Retina (tissue), 1 donor: Measurements from ENCODE around the gene ANKRD11.
"Not testable (repeated sequence)": the region's sequence is repeated elsewhere in the genome, so short reads cannot be mapped to it uniquely, and the experiment has no call there.

Source experiments
- DNase-seq: peaks from one replicate; pipeline ENCODE4 v3.0.0-alpha.2; 2016

ANKRD11 gene

GRCh38 chr16:89450537-89450936 lies 39.8 kb downstream of the ANKRD11 start:
- no peak for DNase-seq

DNA sequence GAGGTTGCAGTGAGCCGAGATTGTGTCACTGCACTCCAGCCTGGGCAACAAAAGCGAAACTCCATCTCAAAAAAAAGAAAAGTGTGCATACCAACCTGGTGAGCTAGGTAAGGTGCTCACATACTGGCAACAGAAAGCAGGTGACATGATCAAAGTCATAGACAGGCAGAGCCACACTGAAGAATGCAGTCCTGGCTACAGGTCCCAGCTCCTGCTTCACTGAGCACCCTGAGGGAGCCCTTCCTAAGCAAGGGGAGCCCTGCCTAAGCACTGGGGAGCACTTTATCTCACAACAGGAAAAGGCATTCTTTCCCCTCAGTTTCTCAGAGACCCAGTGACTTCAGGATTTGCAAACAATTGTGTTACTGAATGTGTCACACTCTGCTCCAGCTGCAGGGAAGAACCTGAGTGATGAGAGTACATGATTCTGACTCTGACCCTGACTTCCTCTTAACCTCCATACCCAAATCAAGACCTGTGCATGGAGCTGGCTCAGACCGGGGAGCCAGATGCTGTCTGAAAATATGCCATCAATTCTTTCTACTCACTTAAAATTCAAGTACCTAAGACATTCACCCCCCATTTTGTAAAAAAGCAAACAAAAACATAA lies 40.5 kb downstream of the ANKRD11 start:
- no peak for DNase-seq

GRCh38 chr16:89448656-89449055 lies 41.7 kb downstream of the ANKRD11 start:
- DNase-seq, result no peak

- DNase-seq, result no peak
Observed at GRCh38 chr16:89446975-89447293, 43.4 kb downstream of the ANKRD11 start.

- no peak for DNase-seq
Observed at GRCh38 chr16:89446136-89446974, 44.0 kb downstream of the ANKRD11 start.

- DNase-seq, result no peak
Observed at GRCh38 chr16:89445166-89445565, 45.2 kb downstream of the ANKRD11 start.

- DNase-seq, result no peak
Observed at GRCh38 chr16:89444728-89445127, 45.6 kb downstream of the ANKRD11 start.

GRCh38 chr16:89444151-89444723 lies 46.1 kb downstream of the ANKRD11 start:
- DNase-seq, result no peak

GRCh38 chr16:89443727-89444084 lies 46.7 kb downstream of the ANKRD11 start:
- no peak for DNase-seq

DNA sequence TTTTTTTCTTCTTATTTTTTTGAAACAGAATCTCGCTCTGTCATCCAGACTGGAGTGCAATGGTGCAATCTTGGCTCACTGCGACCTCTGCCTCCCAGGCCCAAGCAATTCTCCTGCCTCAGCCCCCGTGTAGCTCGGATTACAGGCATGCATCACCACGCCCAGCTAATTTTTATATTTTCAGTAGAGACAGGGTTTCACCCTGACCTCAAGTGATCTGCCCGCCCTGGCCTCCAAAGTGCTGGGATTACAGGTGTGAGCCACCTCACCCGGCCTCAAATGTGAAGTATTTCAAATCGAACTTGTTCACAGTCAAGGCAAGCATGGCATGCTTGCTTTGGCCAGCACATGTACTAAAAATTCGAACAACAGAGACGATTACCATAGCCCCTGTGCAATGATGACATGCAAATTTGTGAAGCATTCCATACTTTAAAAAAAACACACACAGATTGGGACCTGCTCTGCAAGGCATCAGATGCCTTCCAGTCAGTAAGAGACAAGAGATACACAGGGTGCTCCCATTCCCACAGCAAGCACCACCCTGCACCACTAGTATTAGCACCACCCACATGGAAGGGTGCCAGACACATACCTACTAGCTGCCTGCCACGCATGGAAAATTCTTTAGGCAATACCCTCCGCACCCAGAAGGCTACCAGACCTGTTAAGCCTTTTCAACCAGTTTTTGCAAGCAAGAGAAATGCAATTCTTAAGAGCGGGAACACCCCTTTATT lies 47.2 kb downstream of the ANKRD11 start:
- peak; percentile 45 for DNase-seq

DNA sequence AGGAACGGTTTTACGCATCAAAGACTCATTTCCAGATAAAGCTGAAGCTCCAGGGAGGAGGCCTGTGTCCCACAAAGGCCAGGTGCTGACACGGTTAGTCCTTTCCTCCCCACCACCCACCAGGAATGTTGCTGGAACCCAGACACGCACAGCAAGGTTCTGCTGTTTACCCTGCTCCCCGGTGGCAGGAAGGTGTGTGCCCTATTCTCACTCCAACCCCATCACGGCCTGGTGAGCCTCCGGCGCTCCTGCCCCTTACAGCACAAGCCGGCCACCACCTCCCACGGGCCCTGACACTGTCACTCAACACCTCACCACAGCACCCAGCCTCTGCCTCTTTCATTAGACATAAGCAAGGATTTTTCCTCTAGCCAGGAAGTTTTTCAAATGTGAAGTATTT lies 47.8 kb downstream of the ANKRD11 start:
- peak; percentile 42 for DNase-seq

- no peak for DNase-seq
Observed at GRCh38 chr16:89439659-89440058, 50.7 kb downstream of the ANKRD11 start.

GRCh38 chr16:89437991-89438390 lies 52.4 kb downstream of the ANKRD11 start:
- DNase-seq, result no peak

DNA sequence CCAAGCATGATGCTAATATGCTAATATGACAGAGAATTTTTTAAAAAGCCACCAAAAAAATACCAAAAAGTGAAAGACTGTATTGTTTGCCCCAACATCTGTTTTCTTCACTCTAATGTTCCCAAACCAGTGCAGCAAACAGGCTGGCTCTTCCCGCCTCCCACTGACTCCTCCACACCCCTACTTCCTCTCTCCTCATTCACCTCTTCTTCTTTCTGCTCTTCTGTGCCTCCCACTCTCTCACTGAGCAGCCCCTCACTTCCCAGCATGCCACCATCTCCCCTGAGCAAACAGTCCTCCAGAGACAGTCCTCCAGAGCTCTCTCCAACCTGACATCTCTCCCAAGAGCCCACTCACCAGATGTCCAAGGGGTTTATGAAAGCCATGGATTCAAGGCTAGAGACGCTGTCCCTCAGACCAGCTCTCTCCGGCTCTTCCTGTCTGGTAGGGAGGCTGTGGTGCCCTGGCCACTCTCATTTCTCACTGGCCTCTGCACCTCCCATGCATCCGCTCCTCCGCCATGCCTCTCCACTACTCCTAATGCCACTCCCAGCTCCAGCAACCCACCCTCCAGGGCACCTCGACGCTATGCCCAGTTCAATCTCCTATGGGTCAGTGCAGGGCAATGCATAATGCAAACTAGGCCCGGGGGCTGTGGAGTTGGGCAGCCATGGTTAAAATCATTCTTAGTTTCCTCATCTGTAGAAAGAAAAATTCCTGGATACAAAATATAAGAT lies 52.9 kb downstream of the ANKRD11 start:
- DNase-seq, result no peak

DNA sequence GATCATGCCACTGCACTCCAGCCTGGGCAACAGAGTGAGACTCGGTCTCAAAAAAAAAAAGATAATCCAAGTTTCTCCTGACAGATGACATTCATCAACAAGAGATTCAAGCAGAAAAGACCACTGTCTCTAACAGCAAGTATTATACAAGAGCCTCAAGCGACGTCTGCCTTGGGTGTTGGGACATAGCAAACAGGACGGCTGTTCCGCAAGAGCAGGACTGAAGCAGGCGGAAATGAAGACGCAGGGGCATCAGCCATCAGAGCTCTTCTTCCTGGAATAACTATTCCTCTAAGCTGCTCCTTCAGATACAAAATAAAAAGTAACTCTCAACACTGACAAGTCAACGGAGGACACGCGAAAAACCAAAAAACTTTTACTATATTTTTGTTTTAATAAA lies 54.0 kb downstream of the ANKRD11 start:
- DNase-seq, result no peak

DNA sequence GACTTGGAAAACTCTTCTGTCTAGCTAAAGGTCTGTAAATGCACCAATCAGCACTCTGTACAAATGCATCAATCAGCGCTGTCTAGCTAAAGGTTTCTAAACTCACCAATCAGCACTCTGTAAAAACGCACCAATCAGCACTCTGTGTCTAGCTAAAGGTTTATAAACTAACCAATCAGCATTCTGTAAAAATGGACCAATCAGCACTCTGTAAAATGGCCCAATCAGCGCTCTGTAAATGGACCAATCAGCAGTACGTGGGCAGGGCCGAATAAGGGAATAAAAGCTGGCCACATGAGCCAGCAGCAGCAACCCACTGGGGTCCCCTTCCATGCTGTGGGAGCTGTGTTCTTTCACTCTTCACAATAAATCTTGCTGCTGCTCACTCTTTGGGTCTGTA lies 55.3 kb downstream of the ANKRD11 start:
- DNase-seq, result not testable (repeated sequence)

- DNase-seq, result no peak
Observed at GRCh38 chr16:89434490-89434889, 55.9 kb downstream of the ANKRD11 start.

- DNase-seq, result not testable (repeated sequence)
Observed at GRCh38 chr16:89433363-89433984, 56.9 kb downstream of the ANKRD11 start.

DNA sequence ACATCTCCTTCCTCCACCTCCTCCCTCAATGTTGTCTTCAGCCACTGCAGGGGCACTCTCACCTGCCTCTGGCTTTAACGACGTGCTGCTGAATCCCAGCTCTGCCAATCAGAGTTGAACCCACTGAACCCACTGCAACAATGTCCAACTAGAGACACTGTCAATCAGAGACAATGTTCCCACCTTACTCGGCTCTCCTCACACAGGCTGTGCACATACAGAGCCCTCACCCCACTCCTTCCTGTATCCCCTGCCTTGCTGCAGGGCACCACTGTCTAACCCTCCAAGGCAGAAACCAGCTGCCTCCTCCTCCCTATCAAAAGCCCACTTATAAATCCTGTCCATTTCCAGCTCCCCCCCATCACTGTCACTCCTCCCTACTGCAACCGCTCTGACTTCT lies 58.7 kb downstream of the ANKRD11 start:
- DNase-seq, result no peak

DNA sequence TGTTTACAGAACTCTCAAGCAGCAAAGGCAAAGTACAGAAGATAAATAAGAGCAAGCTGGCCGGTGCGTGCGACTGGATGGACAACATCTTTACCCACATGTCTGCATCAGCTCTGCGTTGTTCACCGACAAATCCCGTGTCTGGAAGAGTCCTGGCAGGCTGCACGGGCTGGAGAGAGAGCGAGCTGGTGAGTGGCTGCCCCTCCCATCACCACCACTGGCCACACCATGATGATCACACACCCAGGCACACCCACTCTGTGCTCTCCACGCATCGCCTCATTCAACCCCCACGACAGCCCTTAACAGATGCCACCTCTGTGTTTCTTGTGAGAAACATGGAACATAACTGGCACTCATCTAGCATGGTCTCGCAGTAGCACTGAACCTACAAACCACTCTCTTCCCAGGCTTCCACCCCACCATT lies 59.2 kb downstream of the ANKRD11 start:
- peak; percentile 40 for DNase-seq

- DNase-seq, result peak; percentile 30
Observed at GRCh38 chr16:89430436-89431157, 59.8 kb downstream of the ANKRD11 start.

DNA sequence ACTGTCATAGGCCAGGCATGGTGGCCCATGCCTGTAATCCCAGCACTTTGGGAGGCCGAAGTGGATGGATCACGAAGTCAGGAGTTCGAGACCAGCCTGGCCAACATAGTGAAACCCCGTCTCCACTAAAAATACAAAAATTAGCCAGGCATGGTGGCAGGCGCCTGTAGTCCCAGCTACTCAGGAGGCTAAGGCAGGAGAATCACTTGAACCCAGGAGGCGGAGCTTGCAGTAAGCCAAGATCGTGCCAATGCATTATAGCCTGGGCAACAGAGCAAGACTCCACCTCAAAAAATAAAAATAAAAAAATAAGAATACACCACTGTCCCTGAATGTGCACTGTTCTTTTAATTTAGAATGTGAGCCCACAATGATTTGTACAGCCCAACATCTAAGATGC lies 61.8 kb downstream of the ANKRD11 start:
- not testable (repeated sequence) for DNase-seq
